OCI-LY3 (cell line): ENCODE results near the gene TUFT1.

Source experiments
- CTCF ChIP-seq: fragments of 200-600, 300-600 bp; sonication (generic); IDR thresholded peaks from 2 replicates; pipeline ENCODE4 v1.5.1; 2014; ENCODE audit warnings: antibody characterized with exemption, low read length, low read depth
- EZH2phosphoT487 ChIP-seq: fragments of 200-600 bp; shearing (Covaris generic); IDR thresholded peaks from 2 replicates; pipeline ENCODE4 v1.6.1; 2018; ENCODE audit warnings: antibody characterized with exemption, mixed run types, low read depth

DNA sequence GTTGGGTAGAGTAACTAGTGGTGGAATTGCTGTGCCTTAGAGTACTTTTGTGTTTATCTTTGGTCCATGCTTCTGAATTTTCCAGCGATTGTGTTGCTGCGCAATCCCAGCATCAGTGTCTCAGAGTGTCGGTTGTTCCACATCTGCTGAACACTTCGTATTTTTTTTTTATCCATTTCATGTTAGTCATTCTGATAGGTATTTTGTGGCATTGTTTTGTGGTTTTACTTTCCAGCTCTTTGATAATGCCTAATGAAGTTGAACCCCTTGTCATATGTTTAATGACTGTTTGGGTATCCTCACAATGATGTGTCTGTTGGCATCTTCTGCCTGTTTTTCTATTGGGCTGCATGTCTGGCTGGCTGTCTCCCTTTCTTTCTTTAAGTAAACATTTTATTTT lies 13.6 kb downstream of the TUFT1 start:
- TF ChIP-seq CTCF = no peak
- no peak for TF ChIP-seq EZH2phosphoT487
